Activated gamma-delta T cell treated with anti-CD3 and anti-CD28 coated beads, Interleukin-2, amount 50 U/mL, for 16 hours (primary cell): ENCODE measurements around the gene PPP1R3C.

Source experiments
- DNase-seq: peaks from one replicate; pipeline ENCODE4 v3.0.0-alpha.2; 2020; ENCODE audit warnings: low read depth

PPP1R3C gene

DNA sequence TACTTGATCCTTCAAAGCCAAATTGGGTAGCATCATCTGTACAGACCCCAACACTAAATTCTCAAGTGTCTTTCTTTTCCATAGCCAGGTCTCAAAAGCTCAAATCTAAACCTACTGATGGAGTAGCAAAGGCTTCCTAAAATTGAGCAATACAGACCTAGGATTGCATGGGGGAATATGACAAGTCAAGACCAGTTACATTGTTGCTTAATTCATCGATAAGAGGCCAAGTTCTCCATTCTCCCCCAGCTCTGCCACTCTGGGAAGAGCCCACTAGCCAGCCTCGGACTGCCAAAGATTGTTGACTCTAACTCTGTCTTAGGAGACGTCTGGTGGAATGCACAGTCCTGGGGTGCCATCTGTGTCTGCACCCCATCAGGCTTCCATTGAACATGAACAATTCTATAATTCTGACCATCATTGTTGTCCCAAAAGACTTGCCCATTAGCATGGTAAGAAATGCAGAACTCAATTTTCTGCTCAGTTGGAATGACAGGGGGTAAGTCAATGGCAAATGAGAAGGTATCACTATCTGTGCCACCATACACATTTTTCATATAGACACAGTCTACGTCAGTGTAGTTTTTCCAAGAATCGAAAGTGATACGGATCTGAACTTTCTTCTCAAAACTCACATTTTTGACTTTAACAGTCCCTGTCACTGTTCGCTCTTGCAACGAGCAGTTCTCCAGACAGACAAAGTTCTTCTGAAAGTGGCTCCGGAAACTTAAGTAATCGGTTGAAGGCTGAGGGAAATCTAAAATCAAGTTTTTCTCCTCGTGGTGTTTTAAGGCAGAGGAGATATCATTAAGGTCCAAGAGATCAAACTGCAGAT, 2.9 kb downstream of the PPP1R3C start:
- no peak for DNase-seq

DNA sequence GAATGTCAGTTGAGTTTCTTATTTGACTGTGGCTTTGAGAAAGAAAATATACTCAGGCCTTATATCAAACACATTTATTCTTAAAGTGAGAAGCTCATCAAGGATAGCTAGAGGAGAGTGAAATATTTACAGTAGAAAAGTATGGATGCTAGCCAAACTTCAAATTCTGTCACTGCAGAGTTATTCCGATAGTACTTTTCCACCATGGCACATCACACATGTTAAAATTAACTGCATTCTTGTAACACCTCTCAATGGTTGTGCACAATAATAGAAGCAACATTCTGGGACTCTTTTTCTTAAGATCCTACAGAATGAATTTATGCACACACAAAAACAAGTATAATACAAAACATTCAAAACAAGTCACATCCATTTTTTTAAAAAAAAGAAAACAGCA, 4.5 kb downstream of the PPP1R3C start:
- DNase-seq: no peak

DNA sequence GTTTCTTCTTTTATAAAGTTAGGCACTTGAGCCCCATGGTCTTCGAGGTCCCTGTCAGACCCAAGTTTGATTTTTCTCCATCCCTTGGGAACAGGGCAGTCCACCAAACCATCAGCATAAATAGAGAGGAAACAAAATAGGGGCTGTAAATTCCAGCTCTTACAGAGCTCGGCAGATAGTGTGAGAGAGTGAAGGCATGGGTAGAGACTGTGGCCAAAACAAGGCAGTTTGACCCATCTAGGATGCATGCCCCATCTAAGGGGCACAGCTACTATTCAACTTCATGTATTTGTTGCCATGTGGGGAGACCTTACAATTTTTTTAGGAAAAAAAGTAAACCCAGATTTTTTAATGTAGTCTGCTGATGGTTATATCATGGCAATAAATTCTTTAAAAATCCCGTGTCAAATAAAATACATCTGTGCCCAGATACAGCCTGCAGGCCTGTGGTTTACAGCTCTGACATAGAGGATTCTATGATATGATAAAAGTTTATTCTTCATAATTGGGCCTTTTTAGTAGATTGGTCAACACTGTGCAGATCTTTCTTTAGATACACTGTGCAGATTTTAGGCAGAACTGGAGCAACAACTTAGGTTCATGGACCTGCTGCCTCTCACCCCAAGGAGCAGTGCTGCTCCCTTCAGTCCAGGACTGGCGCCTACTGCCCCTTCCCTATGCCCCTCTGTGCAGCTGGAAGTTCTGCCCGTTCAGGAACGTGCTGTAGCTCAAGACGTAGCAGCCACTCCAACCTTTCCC, 5.3 kb downstream of the PPP1R3C start:
- no peak for DNase-seq

GRCh38 chr10:91626936-91627335, 5.9 kb downstream of the PPP1R3C start:
- no peak for DNase-seq

DNA sequence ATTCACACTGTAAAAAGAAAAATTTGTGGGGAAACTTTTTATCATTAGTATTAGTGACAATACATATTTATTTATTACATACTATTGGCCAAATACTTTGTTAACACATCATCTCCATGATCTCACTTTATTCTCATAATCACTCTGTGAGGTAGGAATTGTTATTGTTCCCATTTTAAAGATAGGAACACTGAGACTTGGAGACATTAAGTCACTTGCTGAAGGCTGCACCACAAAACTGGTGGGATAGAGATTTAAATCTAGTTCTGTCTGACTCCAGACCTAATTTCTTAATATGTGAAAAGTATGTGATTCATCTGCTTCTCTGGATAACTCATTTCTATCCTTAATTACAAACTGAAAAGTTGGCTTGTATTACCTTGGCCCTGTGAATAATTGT, 8.2 kb downstream of the PPP1R3C start:
- no peak for DNase-seq

GRCh38 chr10:91622601-91623000, 10.3 kb downstream of the PPP1R3C start:
- no peak for DNase-seq

DNA sequence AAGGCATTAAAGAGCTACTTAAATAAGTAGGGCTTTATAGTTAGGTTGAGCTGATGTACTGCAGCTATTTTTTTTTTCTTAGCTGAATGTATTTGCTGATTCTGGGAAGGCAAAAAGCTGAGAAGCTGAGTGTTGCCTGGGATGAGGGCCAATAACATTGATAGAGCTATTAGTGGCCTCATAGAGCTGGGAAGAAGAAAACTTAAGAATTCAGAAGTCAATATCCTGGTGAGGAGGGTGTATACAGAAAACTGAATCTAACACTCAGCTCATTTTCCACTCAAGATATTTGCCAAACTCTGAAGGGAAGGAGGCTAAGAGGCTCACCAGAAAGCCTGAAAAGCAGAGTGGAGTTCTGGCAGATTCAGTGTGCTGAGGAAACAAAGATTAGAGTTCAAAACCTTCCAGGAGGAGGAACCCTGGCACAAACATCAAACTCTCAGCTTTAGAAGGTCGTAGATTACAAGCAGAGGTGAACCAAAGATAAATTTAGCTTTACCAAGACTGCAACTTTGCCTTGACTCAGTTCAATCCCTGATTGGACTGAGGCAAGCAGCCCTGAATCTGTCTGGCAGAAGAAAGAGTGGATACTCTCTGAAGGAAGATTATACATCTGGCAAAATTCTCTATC, 11.3 kb downstream of the PPP1R3C start:
- no peak for DNase-seq

GRCh38 chr10:91617072-91617609, 15.7 kb downstream of the PPP1R3C start:
- DNase-seq: no peak

DNA sequence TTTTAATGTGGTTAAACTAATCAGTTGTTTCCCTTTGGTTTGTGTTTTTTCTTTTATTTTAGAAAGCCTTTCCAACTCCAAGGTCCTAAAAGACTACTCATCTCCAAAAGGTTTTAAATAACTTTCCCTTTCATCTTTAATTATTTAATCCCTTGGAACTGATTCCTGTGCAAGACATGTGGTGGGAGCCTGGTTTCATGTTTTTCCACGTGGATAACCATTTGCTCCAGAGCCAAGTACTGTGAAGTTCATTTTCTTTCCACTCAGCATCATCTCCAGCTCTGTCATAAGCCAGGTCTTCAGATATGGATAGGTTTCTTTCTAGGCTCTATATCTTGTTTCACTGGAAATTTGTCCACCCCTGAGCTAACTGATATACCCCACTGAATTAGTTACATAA, 16.7 kb downstream of the PPP1R3C start:
- DNase-seq: no peak

GRCh38 chr10:91614225-91614624, 18.6 kb downstream of the PPP1R3C start:
- no peak for DNase-seq

DNA sequence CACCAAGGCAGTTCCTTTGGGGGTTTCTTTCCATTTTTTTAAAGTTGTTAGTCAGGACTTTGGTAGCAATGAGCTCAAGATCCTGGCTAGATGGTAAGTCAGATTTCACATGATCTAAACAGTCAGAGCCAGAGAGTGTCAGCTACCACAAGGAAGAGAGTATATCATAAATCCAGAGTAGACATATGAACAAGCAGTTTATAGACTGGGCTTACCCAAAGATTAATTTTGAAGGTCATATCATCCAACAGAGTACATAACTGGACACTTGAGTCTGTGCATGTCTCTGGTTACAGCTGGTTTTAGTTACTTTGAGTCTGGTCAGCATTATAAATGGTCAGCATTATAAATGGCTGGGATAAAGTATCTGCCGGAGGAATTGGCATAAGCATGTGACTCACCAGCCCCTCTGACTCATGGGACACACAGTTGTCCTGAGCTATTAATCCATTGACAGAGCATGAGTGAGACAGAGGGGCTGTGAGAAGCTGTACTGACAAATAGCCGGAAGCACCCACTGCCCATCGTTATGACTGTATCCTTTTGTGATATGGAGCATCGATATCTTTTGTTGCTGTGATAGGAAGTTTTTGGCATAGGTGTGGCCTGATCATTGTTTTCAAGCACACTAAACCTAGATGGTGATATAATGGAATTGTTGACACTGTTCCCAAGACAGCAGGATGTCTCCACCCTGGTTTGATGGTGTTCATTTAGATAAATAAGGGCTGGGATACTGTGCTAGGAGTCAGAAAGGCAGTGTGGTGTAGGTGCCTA, 19.3 kb downstream of the PPP1R3C start:
- no peak for DNase-seq

- DNase-seq: no peak
Observed at GRCh38 chr10:91610919-91611318, 22.0 kb downstream of the PPP1R3C start.

DNA sequence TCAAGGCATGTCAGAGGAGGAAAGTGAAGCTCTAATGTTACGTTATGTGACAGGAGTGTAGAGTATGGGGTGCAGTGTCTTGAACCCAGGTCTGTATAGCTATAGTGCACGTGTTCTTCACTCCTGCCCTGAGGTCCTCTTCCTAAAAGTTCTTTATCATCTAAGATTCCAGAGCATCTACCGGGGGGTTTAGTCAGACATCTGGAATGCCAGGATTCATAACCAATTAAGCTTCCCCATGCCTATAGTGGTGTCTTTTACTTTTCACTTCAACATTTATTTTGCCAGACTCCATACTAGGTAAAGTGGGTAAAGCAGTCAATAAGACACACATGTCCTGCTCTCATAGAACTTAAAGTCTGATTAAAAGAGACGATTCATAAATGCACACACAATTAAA, 22.4 kb downstream of the PPP1R3C start:
- DNase-seq: no peak

GRCh38 chr10:91607646-91608403, 25.0 kb downstream of the PPP1R3C start:
- no peak for DNase-seq

GRCh38 chr10:91605968-91606367, 26.9 kb downstream of the PPP1R3C start:
- DNase-seq: no peak

GRCh38 chr10:91604553-91605534, 28.0 kb downstream of the PPP1R3C start:
- no peak for DNase-seq

DNA sequence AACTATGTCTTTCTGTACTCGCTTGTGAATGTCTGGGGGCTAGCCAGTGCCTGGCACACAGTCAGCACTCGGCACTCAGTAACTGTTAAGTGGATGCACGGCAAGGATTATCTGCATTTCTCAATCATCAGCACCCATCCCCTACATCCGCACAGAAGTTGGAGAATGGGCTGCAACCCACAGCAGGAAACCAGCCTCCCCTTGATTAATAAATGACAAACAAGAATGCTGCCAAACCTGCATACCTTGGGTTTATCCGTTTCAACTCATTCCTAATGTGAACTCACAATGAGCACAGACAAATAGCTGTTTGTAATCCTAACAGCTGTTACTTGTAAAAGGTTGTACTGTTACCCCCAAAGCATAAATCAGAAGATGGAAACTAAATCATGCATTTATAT, 28.9 kb downstream of the PPP1R3C start:
- no peak for DNase-seq

DNA sequence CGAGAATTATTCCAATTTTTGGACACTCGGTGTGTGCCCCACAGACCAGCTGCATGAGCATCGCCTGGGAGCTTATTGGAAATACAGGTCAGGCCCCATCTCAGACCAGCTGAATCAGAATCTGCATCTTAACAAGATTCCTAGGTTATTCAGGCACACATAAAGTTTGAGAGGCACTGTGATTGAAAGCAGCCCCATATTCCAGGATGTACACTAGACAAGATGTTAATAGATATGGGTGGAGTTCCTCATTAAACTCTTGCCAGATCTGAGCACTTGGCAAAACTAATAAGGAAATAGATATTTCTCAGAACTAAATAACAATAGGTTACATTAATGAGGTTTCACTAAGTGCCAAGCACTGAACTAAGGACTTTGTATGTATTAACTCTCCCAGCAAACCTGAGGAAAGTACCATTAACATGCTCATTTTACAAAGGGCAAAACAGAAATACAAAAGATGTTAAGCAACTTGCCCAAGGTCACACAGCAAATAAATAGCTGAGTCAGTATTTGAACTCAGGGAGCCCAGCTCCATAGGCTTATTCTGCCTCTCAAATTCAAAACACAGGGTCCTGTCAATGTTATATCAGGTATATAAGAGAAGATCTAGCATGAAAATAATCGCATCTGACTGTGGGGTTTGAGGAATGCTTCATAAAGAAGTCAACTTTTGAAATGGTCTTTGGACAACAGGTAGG, 29.9 kb downstream of the PPP1R3C start:
- DNase-seq: no peak

DNA sequence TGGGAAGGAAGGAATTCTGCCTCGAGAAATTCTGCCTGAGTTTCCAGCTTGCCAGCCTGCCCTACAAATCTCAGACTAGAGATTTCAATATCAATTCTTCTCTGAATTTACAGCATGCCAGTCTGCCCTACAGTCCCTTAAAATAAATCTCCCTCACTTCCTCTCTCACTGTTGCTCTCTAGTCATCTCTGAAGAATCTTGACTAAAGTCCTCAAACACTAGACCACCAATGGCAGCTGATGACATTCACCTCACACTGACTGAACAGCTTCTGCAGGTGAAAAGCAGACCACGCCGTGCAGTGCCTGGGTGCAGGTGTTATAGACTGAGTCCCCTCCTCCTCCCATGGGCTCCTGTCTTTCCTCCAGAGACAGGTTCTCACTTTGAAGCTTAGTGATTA, 30.4 kb downstream of the PPP1R3C start:
- DNase-seq: no peak
